ENCODE data around the gene FGD1.

DNA sequence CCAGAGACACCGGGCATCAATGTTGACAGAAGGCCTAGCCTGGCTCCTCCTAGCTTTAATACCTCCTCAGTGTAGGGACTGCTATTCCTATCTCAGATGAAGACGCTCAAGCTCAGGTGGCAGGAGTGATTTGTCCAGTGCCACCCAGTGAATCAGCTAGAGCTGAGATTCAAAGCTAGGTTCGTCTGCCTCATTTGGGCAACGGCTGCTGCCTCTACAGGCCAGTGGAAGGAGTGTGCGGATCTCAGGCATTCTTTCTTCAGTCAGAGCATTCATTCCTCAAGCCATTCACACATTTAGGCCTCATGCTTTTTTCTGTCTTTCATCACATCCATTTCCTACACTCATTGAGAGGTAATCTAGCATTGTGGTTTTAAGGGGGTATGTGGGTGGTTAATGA, 48.6 kb downstream of the FGD1 start:
- TF ChIP-seq, protein P1, sequence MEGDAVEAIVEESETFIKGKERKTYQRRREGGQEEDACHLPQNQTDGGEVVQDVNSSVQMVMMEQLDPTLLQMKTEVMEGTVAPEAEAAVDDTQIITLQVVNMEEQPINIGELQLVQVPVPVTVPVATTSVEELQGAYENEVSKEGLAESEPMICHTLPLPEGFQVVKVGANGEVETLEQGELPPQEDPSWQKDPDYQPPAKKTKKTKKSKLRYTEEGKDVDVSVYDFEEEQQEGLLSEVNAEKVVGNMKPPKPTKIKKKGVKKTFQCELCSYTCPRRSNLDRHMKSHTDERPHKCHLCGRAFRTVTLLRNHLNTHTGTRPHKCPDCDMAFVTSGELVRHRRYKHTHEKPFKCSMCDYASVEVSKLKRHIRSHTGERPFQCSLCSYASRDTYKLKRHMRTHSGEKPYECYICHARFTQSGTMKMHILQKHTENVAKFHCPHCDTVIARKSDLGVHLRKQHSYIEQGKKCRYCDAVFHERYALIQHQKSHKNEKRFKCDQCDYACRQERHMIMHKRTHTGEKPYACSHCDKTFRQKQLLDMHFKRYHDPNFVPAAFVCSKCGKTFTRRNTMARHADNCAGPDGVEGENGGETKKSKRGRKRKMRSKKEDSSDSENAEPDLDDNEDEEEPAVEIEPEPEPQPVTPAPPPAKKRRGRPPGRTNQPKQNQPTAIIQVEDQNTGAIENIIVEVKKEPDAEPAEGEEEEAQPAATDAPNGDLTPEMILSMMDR (IDR thresholded peaks at IDR 0.05), result no peak
- TF ChIP-seq POLR2A (IDR thresholded peaks at IDR 0.05) (no peak), EP300 (IDR thresholded peaks at IDR 0.05) (no peak)

Data from ovary (tissue), 3 donors.